ENCODE data around the gene LRRC8B.

GRCh38 chr1:89532866-89533265 is 8.2 kb downstream of the LRRC8B start:
- TF ChIP-seq ZNF644 (CRISPR knock-in tag; IDR thresholded peaks at IDR 0.05; ENCODE audit: low read depth) (no peak), SUZ12 (IDR thresholded peaks at IDR 0.05; ENCODE audit: low read depth, low read length) (no peak), ZNF280D (CRISPR knock-in tag; IDR thresholded peaks at IDR 0.05) (no peak), CREB1 (IDR thresholded peaks at IDR 0.05) (no peak), CREB1 (CRISPR knock-in tag; IDR thresholded peaks at IDR 0.05) (no peak), CTCF (CRISPR knock-in tag; IDR thresholded peaks at IDR 0.05) (no peak), EZH2 (conservative IDR thresholded peaks at IDR 0.05; ENCODE audit: low read depth, low read length) (no peak), PTBP1 (IDR thresholded peaks at IDR 0.05; ENCODE audit: low read depth, low read length, poor library complexity, severe bottlenecking) (no peak), CREM (IDR thresholded peaks at IDR 0.05) (no peak), CREM (CRISPR knock-in tag; IDR thresholded peaks at IDR 0.05) (no peak), GZF1 (CRISPR knock-in tag; IDR thresholded peaks at IDR 0.05) (no peak), ZFX (CRISPR knock-in tag; IDR thresholded peaks at IDR 0.05; ENCODE audit: low read depth) (no peak), KDM2A (CRISPR knock-in tag; IDR thresholded peaks at IDR 0.05; ENCODE audit: borderline replicate concordance, low read depth) (no peak), RBFOX2 (IDR thresholded peaks at IDR 0.05; ENCODE audit: low read depth, low read length) (no peak), JUND (CRISPR knock-in tag; IDR thresholded peaks at IDR 0.05) (no peak)
